GM12874 (cell line): ENCODE data around the gene ELF4.

Experiments
- CTCF ChIP-seq: IDR thresholded peaks from 2 replicates; pipeline ENCODE4 v1.5.1; 2011; ENCODE audit warnings: low read depth, mild to moderate bottlenecking, control low read depth, low read length, moderate library complexity; ENCODE audit not compliant: insufficient read depth

ELF4 gene

DNA sequence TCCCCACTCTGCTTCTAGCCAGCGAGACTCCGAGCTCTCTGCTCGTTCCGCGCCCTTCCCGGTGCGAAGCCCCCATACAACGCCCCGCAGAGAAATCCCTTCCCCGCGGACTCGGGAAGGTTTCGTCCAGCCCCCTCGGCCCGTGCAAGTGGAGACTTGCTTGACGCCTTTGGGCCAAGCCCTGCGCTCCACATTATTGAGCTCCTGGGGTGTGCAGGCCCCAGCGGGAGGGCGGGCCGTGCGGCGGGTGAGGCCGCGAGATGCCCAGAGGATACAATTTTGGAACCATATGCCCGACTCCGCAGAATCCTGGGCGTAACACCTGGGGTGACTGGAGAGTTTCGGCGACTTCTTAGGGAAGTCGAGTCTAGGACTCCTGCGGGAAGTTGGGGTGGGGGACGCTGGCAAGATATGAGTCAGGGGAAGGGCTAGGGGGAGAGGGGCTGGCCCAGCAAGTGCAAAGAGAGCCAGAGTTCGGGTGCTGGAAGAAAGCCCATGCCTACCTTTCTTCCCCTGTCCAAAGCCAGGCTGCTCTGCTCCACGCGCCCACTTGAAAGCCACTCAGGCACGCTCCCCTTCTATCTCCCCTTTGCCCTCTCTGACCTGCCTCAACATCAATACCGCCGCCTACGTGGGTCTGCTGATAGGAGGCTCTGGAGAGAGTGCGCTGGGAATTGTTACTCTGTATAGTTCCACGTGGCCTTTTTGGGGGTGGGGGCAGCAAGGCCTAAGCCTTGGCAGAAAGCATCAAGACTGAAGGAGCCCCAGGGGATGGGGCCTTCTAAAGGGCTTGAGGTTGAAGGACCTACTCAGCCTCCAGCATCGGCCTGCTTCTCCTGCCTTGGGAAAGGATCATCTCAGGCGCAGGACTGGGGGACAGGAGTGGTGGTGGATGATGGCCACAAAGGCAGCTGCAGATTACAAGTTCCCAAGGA lies 1.2 kb upstream of the ELF4 start:
- no peak for TF ChIP-seq CTCF

- TF ChIP-seq CTCF: no peak
Observed at GRCh38 chrX:130109429-130110378, 593 bp downstream of the ELF4 start.

DNA sequence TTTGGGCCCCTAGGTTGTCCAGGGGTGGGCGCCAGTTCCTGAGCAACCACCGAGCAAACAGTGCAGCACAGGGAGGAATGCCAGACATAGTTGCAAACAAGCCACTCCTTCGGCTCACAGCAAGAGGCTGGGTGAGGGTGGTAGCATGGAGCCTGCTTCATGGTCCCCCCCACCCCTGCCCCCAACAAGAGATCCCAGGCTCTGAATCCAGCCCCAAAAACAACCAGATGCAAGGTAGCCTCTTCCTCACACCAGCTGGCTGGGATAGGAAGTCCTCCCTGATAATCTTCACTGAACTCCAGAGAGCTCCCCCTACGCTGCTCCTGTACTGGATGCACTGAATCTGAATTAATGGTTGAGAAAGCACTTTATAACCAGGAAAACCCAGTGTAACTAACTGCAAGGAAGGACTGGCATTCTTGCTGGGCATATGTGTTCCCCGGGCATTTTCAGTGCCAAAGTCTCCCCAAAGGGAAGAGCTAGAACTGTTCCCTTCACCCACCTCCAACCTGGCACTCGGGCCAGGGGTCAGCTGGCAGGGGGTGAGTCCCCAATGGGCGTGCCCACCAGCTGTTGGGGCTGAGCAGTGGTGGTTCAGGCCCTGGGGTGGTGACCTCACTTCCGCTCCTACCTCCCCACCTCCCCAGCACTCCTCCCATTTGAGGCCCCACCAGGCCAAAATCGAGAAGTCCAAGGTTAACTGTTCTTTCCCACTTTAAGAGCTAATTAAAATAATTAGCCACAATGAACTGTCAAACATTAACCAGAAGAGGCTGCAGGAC lies 1.5 kb downstream of the ELF4 start:
- TF ChIP-seq CTCF: no peak

DNA sequence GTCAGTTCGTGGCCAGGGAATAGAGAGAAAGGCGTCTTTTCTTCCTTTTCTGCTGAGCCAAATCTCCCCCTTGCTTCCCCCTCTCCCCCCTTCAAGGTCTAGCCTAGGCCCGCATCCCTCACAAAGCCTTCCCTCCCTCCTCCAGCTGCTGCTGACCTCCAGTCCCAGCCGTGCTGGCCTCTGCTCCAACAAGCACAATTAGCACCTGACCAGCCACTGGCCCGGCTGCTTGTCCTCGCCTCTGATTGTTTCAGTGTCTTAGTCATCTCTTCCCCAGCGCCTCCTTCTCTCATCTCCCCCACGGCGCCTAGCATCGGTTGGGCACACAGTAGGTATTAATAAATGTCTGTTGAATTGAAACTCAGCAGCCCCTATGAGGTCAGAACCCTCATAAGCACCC lies 4.2 kb downstream of the ELF4 start:
- no peak for TF ChIP-seq CTCF

DNA sequence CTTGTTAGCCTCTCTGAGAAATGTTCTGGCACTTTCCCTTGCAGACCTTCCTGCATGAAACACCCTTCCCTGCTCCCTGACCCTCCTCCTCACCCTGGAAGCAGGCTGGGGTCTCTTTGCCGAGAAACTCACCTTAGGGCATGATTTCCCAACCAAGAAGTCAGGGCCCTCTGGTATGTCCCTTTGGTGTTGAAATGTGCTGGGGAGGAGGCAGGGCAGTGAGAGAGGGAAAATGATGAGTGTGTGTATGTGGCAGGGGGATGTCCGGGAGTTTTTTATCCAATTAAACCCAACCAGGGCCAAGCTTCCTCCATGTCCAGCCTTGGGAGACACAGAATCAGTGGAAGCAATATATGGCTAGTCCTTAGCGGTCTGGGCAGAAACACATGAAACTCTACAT lies 5.1 kb downstream of the ELF4 start:
- TF ChIP-seq CTCF: no peak

GRCh38 chrX:130103605-130104004 lies 6.7 kb downstream of the ELF4 start:
- TF ChIP-seq CTCF: no peak
